Measurements from ENCODE around the gene STRC.

- no peak for TF ChIP-seq CTCF (IDR thresholded peaks at IDR 0.05)
- no peak for TF ChIP-seq POLR2AphosphoS5 (IDR thresholded peaks at IDR 0.05)
- TF ChIP-seq POLR2A (IDR thresholded peaks at IDR 0.05): no peak
Measured at GRCh38 chr15:43625106-43625505, 6.5 kb upstream of the STRC start.

Data from breast epithelium (tissue), 3 donors.